PFSK-1 (cell line): ENCODE measurements around the gene SPAG9.

Experiments
- FOXP2 ChIP-seq: optimal IDR thresholded peaks from 2 replicates; pipeline ENCODE3; 2011; ENCODE audit warnings: borderline replicate concordance, control low read depth, inconsistent platforms; ENCODE audit not compliant: insufficient read depth; ENCODE audit errors: extremely low read length, extremely low read depth
- POLR2AphosphoS5 ChIP-seq: IDR thresholded peaks from 2 replicates; pipeline ENCODE4 v1.6.1; 2012; ENCODE audit warnings: low read depth, mild to moderate bottlenecking, control low read depth, low read length, moderate library complexity
- REST ChIP-seq, 2 experiments: IDR thresholded peaks; 2 replicates each; pipeline versions ENCODE4 v1.6.1 to v1.8.0; 2011 to 2012; ENCODE audit warnings: low read depth in 2 of 2, low read length in 2 of 2, control low read depth in 1 of 2, inconsistent platforms in 1 of 2, mild to moderate bottlenecking in 1 of 2, moderate library complexity in 1 of 2; ENCODE audit not compliant: insufficient read depth in 1 of 2
- SIN3A ChIP-seq: IDR thresholded peaks from 2 replicates; pipeline ENCODE4 v1.6.1; 2012; ENCODE audit warnings: mild to moderate bottlenecking, low read length, moderate library complexity, borderline replicate concordance; ENCODE audit not compliant: insufficient read depth
- TAF1 ChIP-seq: IDR thresholded peaks from 2 replicates; pipeline ENCODE4 v1.6.1; 2012; ENCODE audit warnings: low read length, control low read depth, borderline replicate concordance; ENCODE audit not compliant: insufficient read depth

SPAG9 gene

GRCh38 chr17:50976951-50977472 lies 143.7 kb downstream of the SPAG9 start:
- TF ChIP-seq FOXP2: no peak
- TF ChIP-seq TAF1: no peak
- no peak for TF ChIP-seq REST (IDR thresholded peaks at IDR 0.05; ENCODE audit: insufficient read depth in 1 of 2, low read depth in 2 of 2, low read length in 2 of 2)
- TF ChIP-seq SIN3A: no peak
- TF ChIP-seq POLR2AphosphoS5: no peak

GRCh38 chr17:50973557-50974494 lies 146.8 kb downstream of the SPAG9 start:
- TF ChIP-seq REST (IDR thresholded peaks at IDR 0.05; ENCODE audit: insufficient read depth in 1 of 2, low read depth in 2 of 2, low read length in 2 of 2) (no peak), TAF1 (no peak), FOXP2 (no peak), SIN3A (no peak), POLR2AphosphoS5 (no peak)

- TF ChIP-seq SIN3A (no peak), TAF1 (no peak), REST (IDR thresholded peaks at IDR 0.05; ENCODE audit: insufficient read depth in 1 of 2, low read depth in 2 of 2, low read length in 2 of 2) (no peak), POLR2AphosphoS5 (no peak), FOXP2 (no peak)
These were observed 148.1 kb downstream of the SPAG9 start for GRCh38 chr17:50972577-50972976.

GRCh38 chr17:50967795-50968194 lies 152.9 kb downstream of the SPAG9 start:
- TF ChIP-seq SIN3A: no peak
- TF ChIP-seq REST (IDR thresholded peaks at IDR 0.05; ENCODE audit: insufficient read depth in 1 of 2, low read depth in 2 of 2, low read length in 2 of 2): no peak
- no peak for TF ChIP-seq POLR2AphosphoS5
- TF ChIP-seq TAF1: no peak
- no peak for TF ChIP-seq FOXP2

GRCh38 chr17:50966163-50966666 lies 154.5 kb downstream of the SPAG9 start:
- no peak for TF ChIP-seq TAF1
